GM21717 (cell line): ENCODE results near the gene S100A12.

ENCODE experiments used
- ATAC-seq: cut with Tn5 transposase; IDR thresholded peaks from one replicate; pipeline ENCODE4 v1.9.1; 2021; ENCODE audit warnings: mild to moderate bottlenecking, moderate library complexity; ENCODE audit not compliant: unreplicated experiment

Gene S100A12

GRCh38 chr1:153397051-153397923 lies 21.9 kb upstream of the S100A12 start:
- ATAC-seq: no peak

- no peak for ATAC-seq
Observed at GRCh38 chr1:153396461-153396860, 21.0 kb upstream of the S100A12 start.

GRCh38 chr1:153395776-153396175 lies 20.4 kb upstream of the S100A12 start:
- no peak for ATAC-seq

- ATAC-seq: no peak
Observed at GRCh38 chr1:153395136-153395685, 19.8 kb upstream of the S100A12 start.

- ATAC-seq: no peak
Observed at GRCh38 chr1:153394391-153394790, 19.0 kb upstream of the S100A12 start.

GRCh38 chr1:153393926-153394325 lies 18.5 kb upstream of the S100A12 start:
- ATAC-seq: no peak

- ATAC-seq: no peak
Observed at GRCh38 chr1:153392822-153393221, 17.4 kb upstream of the S100A12 start.

- no peak for ATAC-seq
Observed at GRCh38 chr1:153392258-153392657, 16.8 kb upstream of the S100A12 start.

GRCh38 chr1:153390938-153391710 lies 15.7 kb upstream of the S100A12 start, which contains the start of gene S100A8:
Gene S100A8 (minus strand): TSS chr1:153391073. CDS start chr1:153390535, 538 bp downstream.
- no peak for ATAC-seq

- ATAC-seq: no peak
Observed at GRCh38 chr1:153389973-153390879, 14.8 kb upstream of the S100A12 start.

GRCh38 chr1:153389401-153389800 lies 14.0 kb upstream of the S100A12 start:
- ATAC-seq: no peak

- ATAC-seq: no peak
Observed at GRCh38 chr1:153387785-153388184, 12.4 kb upstream of the S100A12 start.

- ATAC-seq: no peak
Observed at GRCh38 chr1:153387001-153387400, 11.6 kb upstream of the S100A12 start.

GRCh38 chr1:153386500-153386901 lies 11.1 kb upstream of the S100A12 start:
- no peak for ATAC-seq

- ATAC-seq: no peak
Observed at GRCh38 chr1:153384958-153385580, 9.6 kb upstream of the S100A12 start.

- no peak for ATAC-seq
Observed at GRCh38 chr1:153380711-153381110, 5.3 kb upstream of the S100A12 start.

GRCh38 chr1:153379591-153379990 lies 4.2 kb upstream of the S100A12 start:
- ATAC-seq: no peak

GRCh38 chr1:153374071-153374470 lies 1.4 kb downstream of the S100A12 start:
- no peak for ATAC-seq

- no peak for ATAC-seq
Observed at GRCh38 chr1:153372571-153372970, 2.9 kb downstream of the S100A12 start.

GRCh38 chr1:153371231-153371630 lies 4.2 kb downstream of the S100A12 start:
- no peak for ATAC-seq
